C4-2B (cell line): ENCODE data around the gene ANKH.

Source experiments
- ZFX ChIP-seq: fragments of 450-650 bp; IDR thresholded peaks from 2 replicates; pipeline ENCODE4 v1.6.1; 2017
- TF ChIP-seq, protein P1 (sequence below): fragments of 450-650 bp; conservative IDR thresholded peaks from 2 replicates; pipeline ENCODE4 v1.5.1; 2017; ENCODE audit warnings: mild to moderate bottlenecking

DNA sequence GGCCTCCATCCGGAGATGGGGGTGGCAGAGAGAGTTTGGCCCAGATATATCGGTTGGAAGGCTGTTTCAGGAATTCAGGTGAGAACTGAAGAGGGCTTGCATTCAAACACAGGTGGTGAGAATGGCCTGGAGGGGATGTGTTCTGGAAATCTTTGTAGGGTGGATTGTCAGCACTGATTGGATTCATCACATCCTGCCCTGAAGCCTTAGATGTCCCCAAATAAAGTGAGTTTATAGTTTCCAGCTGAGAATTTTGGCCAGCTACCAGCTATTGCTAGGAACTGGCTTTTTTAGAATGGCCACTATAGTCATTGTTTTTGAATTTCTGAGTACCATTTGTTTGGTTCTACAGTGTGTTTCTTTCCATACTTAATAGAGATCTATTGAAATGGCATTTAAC, 46.1 kb upstream of the ANKH start:
- TF ChIP-seq, protein P1, sequence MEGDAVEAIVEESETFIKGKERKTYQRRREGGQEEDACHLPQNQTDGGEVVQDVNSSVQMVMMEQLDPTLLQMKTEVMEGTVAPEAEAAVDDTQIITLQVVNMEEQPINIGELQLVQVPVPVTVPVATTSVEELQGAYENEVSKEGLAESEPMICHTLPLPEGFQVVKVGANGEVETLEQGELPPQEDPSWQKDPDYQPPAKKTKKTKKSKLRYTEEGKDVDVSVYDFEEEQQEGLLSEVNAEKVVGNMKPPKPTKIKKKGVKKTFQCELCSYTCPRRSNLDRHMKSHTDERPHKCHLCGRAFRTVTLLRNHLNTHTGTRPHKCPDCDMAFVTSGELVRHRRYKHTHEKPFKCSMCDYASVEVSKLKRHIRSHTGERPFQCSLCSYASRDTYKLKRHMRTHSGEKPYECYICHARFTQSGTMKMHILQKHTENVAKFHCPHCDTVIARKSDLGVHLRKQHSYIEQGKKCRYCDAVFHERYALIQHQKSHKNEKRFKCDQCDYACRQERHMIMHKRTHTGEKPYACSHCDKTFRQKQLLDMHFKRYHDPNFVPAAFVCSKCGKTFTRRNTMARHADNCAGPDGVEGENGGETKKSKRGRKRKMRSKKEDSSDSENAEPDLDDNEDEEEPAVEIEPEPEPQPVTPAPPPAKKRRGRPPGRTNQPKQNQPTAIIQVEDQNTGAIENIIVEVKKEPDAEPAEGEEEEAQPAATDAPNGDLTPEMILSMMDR, result no peak
- TF ChIP-seq ZFX, result no peak
